ENCODE data around the gene TAF1D.
"Not testable (repeated sequence)": the region's sequence is repeated elsewhere in the genome, so short reads cannot be mapped to it uniquely, and the experiment has no call there.

The TAF1D gene, protein sequence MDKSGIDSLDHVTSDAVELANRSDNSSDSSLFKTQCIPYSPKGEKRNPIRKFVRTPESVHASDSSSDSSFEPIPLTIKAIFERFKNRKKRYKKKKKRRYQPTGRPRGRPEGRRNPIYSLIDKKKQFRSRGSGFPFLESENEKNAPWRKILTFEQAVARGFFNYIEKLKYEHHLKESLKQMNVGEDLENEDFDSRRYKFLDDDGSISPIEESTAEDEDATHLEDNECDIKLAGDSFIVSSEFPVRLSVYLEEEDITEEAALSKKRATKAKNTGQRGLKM

DNA sequence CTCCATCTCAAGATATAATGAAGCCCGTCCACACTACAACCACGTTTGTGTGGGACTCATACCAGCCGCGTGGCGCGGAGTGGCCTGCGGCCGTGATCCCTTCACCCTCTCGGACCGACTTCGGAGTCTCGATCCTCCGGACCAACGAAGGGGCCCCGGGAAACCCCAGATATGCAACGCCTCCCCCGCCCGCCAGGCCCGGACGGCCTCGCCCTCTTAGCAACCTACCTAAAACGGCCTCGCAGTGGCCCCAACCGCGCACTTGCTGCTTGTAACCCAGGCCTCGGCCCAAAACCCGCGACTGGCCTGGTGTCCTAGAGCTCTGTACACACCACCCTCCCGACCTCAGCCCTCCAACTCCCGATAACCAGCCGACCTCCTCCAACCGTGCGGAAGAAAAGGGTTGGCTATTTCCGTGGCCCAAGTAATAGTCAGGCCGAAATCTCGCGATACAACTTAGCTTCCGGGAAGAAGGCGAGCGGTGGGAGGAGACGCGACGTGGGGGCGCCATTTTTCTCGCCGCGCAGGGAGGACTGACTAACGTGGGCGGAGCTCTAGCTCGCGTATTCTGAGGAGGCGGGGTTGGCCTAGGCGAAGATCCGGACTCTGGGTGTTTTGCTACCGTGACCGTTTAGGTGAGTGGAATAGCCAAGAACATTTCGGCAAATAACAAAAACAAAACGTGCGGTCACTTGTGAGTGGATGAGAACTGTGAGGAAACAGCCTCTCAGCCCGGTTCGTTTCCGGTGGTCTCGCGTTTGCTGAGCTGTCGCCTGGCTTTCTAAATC, at the start of gene TAF1D, which contains the start of gene C11orf54:
TSS of gene TAF1D (minus strand) at position 402 of the 788 bp plus-strand sequence. CDS start 2,191 bp downstream, outside the sequence.
TSS of gene C11orf54 (plus strand) at position 579 of the 788 bp plus-strand sequence. CDS start 5,722 bp downstream, outside the sequence.
- peak; percentile 92 for DNase-seq (ENCODE audit: low spot score)

DNA sequence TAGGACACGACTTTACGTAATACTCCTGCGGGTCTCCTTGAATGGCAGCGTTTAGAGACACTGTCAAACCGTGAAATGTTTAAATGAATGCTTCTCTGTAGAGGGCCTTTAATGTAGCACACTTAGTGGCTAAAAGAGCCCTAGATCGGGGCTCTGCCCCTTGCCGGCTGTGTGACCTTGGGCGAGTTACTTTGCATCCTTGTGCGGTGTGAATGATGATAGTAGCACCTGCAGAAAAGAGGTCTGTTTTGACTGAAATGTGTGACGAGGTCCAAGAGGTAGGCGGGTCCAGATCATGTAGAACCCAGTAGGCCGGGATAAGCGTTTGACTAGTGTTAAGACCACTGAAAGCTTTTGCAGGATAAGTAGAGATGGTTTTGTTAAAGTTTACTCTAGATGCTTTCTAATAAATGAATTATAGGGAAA, 43.7 kb upstream of the TAF1D start:
- DNase-seq (ENCODE audit: low spot score) = peak; percentile 22

DNA sequence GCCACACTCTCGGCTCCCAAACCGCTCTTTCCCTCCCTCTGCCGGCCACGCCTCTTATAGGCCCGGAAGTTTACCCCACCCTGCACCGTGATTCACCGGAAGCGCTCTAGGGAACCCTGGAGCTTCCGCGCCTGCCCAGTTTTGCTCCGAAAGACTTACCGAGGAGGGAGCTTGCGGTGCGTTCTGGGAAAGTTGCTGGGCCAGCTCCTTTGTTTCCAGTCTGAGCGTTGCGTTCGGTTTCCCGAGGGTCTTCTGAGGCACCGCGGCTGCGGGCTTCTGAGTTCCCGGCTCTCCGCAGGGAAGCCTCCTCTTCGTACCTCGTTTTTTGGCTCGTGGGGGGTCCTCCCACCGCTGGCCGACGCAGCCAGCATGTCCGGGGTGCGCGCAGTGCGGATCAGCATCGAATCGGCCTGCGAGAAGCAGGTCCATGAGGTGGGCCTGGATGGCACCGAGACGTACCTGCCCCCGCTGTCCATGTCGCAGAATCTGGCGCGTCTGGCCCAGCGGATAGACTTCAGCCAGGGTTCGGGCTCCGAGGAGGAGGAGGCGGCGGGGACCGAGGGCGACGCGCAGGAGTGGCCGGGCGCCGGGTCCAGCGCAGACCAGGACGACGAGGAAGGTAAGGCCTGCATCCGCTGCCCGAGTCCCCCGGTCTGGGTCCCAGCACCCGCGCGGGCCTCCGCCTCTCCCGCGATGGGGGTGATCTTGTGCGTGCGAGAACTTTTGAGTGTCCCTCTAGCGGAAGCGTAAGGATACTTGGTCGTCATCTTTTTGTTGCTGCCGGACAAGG, 43.0 kb upstream of the TAF1D start, which contains the start of gene MED17:
TSS of gene MED17 (plus strand) at position 138 of the 790 bp plus-strand sequence. CDS start at position 370, 232 bp downstream.
- DNase-seq (ENCODE audit: low spot score) = peak; percentile 93

DNA sequence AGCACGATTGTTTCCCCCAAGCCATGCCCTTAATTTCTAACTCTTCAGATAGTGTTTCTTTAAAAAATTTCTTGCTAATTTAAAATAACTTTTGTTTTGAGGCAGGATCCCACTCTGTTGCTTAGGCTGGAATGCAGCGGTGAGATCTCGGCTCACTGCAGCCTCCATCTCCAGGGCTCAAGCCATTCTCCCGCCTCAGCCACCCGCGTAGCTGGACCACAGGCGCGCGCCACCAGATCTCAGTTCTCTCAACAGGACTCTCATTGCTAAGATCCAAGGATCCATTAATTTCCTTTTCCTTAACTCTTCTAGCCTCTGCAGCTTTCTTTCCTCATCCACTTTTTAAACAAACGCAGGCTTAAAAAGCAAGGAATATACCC, 42.5 kb upstream of the TAF1D start:
- DNase-seq (ENCODE audit: low spot score) = no peak

DNA sequence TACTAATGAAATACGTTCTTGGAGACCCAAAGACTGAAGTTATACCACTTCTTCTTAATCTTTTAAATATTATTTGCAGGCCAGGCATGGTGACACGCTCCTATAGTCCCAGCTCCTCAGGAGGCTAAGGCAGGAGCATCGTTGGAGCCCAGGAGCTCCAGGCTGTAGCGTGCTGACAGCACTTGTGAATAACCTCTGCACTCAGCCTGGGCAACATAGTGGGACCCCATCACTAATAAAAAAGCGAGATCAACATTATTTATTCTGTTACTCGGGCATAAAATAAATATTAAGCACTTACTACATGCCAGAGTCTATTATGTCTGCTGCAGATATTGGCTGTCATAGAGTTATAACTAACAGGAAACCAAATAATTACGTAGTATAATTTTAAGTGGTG, 42.1 kb upstream of the TAF1D start:
- no peak for DNase-seq (ENCODE audit: low spot score)

DNA sequence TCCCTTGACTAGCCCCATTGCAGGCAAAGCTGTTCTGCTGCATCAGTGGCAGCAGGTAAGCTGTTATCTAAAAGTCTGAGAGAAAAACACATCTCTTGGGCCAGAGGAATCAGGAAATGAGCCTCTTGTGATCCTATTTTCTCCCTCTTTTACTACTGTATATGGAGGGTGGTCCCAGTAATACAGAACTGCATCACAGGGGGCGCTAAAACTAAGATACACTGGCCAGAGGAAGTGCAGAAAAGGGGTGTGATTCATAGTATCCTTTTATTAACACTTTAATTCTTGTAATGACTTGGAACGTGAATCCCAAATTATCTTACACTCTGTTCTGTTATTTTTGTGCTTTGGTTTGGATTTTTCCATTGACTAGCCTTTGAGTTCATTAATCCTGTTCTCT, 34.0 kb upstream of the TAF1D start:
- peak; percentile 32 for DNase-seq (ENCODE audit: low spot score)

DNA sequence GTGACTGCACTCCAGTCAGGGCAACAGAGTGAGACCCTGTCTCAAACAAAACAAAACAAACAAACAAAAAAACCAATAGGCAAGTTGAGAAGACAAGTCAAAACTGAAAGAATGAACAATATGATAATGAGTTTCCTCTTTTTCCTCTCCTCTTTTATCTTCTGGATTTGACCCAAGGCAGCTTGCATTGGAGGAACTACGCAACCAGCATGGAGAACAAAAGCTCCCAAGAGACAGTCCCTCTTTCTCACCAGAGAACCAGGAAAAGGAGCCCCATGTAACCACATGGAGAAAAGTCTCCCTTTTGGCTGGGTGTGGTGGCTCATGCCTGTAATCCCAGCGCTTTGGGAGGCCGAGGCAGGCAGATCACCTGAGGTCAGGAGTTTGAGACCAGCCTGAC, 33.3 kb upstream of the TAF1D start:
- DNase-seq (ENCODE audit: low spot score) = not testable (repeated sequence)

DNA sequence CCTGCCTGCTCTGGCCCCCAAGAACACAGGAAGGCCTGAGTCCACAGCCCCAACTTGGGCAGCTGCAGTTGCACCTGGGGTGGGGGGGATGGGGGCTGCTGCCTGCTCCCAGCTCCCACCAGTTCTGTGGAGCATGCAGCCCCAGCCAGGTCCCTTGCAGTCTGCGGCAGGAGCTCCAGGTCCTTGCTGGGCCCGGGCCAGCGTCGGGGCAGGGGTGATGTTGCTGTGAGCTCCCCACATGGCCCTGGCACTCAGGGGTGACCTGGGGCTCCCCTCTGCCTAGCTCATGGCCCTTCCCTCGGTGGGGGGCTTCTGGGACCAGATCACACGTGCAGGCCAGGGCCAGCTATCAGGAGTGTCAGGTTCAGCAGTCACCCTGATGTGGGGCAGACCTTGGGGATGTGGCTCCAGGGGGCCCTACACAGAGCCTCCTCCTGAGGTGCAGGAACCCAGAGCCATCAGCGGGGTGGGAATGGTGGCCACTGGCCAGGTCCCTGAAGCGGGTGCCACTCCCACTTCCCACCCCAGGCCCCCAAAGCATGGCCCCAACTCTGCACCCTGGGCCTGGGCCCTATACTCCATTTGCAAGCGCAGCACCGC, 32.4 kb upstream of the TAF1D start:
- DNase-seq (ENCODE audit: low spot score) = no peak

DNA sequence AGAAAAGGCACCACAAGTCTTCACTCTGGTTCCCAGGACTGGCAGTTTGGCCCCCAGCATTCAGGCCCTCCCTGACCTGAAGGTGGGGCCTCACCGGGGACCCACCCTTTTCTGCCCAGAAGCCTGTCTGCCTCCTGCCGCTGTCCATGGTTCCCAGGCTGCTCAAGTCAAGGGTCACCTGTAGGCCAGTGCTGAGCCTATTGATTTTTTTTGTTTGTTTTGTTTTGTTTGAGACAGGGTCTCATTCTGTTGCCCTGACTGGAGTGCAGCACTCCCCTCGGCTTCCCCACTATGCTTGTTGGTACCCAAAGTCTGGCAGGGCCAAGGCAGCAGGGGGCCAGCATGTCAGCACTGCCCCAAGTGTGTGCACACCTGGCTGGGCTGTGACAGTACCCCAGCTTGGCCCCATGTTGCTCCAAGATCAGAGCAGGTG, 31.8 kb upstream of the TAF1D start:
- peak; percentile 10 for DNase-seq (ENCODE audit: low spot score)

DNA sequence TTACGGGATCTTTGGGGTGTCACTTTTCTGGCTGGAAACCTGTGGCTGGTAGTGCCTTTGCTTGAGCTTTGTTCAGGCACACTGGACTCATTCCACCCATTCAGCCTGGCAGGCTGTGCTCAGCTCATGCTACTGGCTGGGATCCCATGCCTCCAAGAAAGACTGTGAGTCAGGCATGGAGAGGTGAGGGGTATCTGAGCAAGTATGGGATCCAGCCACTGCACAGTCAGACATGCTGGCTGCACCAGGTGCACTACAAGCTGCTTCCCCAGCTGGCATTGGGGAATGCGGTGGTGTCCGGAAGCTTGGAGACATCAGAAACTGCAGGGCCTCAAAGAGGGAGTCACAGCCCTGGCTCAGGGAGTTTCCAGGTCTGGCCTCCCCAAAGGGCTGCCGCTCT, 30.8 kb upstream of the TAF1D start:
- no peak for DNase-seq (ENCODE audit: low spot score)

DNA sequence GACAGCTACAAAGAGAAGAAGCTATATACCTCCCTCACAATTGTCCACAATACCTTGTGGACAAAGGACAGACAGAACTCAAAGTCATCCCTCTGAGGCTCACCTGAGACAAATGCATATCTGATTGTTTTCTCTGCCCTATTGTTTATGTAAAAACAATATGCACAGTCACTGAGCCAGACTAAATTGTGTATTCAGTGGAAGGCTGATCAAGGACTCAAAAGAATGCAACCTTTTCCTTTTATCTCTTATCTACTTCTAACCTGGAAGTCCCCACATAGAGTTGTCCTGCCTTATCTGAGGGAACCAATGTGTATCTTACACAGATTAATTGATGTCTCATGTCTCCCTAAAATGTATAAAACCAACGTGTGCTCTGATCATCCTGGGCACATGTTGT, 28.9 kb upstream of the TAF1D start:
- no peak for DNase-seq (ENCODE audit: low spot score)

DNA sequence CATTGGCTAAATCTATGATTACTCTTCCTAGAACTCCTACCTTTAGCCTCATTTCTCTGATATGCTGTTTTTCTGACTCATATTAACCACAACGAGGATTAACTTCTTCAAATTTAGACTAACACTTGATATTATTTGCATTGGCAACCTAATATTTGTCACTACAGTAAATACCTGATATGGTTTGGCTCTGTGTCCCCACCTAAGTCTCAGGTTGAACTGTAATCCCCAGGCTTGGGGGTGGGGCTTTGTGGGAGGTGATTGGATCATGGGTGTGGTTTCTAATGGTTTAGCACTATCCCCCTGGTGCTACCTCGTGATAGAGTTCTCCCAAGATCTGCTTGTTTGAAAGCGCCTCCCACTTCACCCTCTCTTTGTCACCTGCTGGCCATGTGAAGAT, 25.7 kb upstream of the TAF1D start:
- no peak for DNase-seq (ENCODE audit: low spot score)

DNA sequence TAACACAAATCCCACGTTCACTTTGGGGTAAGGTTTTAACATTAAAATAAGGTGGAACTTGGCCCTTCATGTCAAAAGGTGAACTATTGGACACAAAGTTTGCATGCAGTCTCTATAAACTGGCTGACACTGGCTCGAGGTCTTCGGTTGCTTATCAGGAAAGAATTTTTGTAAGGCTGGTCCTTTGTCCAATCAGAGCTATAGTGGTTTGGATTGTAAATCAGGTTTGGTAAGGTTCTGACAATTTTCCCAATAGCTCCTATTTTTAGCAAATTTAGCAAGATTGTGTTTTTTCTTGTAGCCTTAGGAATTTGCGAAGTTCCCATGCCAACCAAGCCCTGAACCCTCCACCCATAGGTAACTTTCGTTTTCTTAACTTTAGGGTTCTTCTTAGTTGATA, 25.2 kb upstream of the TAF1D start:
- DNase-seq (ENCODE audit: low spot score) = no peak

DNA sequence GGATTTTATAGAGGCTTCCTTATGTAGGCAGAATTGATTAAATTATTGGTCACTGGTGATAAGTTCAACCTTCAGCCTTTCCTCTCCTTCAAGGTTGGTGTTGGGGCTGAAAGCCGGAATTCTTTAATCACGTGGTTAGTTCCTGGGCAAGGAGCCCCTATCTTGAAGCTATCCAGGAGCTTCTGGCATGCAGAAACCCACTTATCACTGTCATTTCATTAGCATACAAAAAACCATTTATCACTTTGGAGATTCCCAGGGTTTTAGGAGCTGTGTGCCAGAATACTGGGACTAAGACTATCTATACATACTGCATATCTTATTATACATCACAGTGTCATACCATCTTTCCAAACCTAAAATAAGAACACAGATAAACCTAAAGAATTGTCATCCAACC, 24.3 kb upstream of the TAF1D start:
- DNase-seq (ENCODE audit: low spot score) = no peak

DNA sequence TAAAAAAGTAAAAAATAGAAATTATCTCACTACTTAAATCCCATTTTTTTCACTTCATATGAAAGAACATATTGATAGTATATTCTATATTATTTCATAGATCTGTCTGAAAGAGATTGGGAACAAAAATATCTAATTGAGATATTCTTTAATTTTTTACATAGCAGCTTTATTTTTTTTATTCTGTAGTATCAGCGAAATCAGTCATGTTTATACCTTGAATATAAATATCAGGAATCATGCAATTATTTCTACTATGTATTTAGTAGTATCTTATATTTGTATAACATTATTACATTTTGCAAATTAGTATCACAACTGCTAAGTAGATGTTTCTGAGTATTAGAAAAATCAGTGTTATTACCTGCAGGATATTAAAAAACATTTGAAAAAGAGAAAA, 20.6 kb upstream of the TAF1D start:
- DNase-seq (ENCODE audit: low spot score) = no peak

DNA sequence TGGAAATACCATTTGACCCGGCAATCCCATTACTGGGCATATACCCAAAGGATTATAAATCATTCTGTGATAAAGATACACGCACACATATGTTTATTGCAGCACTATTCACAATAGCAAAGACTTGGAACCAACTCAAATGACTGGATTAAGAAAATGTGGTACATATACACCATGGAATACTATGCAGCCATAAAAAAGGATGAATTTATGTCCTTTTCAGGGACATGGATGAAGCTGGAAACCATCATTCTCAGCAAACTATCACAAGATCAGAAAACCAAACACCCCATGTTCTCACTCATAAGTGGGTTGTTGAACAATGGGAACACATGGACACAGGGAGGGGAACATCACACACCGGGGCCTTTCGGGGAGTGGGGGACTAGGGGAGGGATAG, 17.8 kb upstream of the TAF1D start:
- DNase-seq (ENCODE audit: low spot score) = not testable (repeated sequence)

DNA sequence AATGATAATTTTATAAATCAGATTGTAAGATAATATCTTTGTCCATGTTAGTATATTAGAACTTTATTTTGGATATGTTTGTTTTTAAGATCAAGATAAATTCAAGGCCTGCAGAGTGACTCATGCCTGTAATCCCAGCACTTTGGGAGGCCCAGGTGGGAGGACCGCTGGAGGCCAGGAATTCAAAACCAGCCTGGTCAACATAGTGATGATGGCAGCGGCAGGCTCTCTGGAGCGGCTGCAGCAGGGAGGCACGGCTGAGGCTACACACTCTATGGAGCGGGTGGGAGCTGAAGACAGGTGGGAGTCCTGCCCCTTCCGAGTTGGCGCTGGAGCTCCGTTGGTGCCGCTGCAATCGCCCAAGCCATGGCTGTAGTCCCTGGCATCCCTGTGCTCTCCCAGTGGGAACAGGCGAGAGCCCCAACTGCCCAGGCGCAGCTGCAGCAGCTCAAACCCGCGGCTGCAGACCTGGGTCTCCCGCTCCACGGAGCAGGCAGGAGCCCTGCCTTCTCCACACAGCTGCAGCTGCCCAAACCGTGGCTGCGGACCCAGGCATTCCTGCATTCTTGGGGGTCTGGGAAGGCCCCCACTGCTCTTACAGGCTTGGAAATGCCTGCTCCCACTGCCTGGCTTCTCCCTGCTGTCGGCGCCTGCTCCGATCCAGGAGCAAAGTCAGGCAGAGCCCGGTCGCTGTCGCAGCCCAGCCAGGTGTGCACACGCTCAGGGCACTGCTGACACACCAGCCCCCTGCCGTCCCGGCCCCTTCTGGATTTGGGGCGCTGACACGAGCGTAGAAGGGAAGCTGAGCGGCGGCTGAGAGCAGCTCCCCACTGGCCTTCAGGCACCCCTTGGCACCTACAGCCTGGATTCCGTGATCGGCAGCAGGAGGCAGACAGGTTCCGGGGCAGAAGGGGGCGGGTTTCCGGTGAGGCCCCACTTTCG, 16.9 kb upstream of the TAF1D start:
- no peak for DNase-seq (ENCODE audit: low spot score)

DNA sequence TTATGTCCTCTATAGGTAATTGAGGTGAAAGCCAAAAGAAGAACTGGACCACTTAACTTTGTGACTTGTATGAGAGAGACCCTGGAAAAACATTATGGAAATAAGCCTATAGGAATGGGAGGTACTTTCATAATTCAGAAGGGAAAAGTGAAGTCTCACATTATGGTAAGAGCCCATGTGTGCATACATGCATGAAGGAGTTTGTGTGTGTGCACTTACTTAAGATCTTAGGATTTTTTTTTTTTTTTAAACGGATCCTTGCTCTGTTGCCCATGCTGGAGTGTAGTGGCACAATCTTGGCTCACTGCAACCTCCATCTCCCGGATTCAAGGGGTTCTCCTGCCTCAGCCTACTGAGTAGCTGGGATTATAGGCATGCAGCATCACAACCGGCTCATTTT, 16.0 kb upstream of the TAF1D start:
- DNase-seq (ENCODE audit: low spot score) = no peak

DNA sequence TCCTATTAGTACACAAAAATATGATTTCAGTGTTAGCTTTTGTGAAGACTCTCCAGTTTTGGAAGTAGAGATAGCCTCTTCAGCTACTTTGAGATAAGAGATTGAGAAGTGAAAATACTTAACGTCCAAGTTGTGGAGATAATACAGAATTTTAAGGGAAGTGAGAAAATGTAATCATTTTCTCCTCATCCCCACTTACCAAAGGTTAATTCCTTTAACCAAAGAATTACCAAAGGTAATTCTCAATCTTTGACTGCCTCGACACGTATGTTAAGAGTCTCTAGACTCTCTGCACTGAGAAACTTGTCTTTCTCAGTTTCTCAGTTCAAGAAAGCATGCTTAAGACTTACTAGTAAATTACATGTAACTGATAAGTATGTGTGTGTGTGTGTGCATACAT, 15.5 kb upstream of the TAF1D start:
- DNase-seq (ENCODE audit: low spot score) = no peak

DNA sequence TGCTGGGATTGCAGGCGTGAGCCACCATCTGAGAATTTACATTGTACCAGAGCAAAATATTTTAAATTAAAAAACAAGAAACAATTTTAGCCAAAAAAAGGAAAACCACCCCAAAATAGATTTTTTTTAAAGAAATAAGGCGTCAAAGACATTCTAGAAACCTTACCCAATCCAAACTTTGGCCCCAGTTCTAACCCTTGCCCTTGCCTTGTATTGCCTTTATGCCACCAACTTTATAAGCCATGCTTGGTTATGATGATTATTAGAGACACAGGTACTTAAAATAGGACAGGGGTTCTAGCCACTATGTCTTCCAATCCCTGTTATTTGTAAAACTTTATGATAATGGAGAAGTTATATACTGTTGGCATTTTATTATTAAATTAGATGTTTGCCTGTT, 11.9 kb upstream of the TAF1D start:
- DNase-seq (ENCODE audit: low spot score) = no peak

DNA sequence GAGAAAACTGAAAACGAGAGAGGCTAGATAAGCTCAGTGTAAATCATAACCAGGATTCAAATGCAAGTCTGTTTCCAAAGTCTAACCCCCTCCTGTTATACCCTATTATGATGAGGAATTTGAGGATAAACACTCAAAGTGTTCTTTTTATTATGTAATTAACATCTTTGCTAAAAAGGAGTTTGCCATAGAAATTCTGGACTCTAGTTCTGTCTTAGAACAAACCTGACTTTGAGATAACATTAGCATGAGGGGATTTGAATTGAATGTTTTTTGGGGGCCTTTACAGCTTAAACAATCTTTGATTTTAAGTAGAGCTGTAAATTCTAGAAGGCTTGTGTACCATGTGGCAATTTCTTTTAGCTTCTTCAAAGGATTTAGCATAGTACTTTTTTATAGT, 9.7 kb upstream of the TAF1D start:
- no peak for DNase-seq (ENCODE audit: low spot score)
